AG08396 (cell line): ENCODE measurements around the gene PDE4D.

Experiments used
- DNase-seq: peaks from one replicate; pipeline ENCODE4 v3.0.0; 2012; ENCODE audit warnings: low spot score, mixed read lengths

PDE4D gene

GRCh38 chr5:59100875-59101274, 792.7 kb downstream of the PDE4D start:
- DNase-seq: no peak

GRCh38 chr5:59099995-59100345, 793.6 kb downstream of the PDE4D start:
- no peak for DNase-seq

- DNase-seq: peak; percentile 38
Observed at GRCh38 chr5:59099270-59099994, 794.1 kb downstream of the PDE4D start.

DNA sequence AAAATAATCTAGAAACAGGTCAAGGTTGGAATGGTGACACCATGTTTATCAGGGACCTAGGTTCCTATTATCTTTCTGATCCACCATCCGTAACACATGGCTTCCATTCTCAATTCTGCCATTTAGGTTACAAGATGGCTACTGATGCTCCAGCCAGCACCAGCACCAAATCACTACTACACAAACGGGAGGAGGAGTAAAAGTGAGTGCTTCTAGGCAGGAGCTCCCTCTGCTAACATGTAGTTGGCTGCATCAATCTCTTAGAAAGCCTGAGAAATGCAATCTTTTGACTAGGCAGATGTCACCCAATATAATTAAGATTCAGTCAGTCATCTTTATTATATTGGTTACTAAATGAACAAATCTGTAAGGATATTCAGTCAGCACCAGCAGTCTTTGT, 794.8 kb downstream of the PDE4D start:
- DNase-seq: no peak

GRCh38 chr5:59097712-59098111, 795.8 kb downstream of the PDE4D start:
- DNase-seq: no peak

DNA sequence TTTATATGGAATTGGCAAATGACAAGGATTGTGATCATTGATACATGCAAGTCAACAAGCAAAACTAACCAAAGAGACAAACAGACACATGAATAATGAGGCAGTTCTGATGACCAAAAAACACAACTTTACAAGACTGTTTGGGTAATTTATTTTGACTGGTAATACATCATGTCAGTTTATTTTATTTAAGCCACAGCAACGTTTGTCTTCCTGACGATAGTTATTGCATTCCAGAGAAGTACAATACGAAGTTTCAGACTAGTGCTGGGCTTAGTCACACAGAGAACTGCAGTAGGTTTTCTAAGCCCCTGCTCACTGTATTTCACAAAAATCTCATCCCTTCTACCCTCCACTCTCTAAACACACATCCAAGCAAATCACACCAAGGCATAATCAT, 796.4 kb downstream of the PDE4D start:
- no peak for DNase-seq

- no peak for DNase-seq
Observed at GRCh38 chr5:59095480-59095879, 798.0 kb downstream of the PDE4D start.

GRCh38 chr5:59094864-59095263, 798.7 kb downstream of the PDE4D start:
- DNase-seq: no peak

- no peak for DNase-seq
Observed at GRCh38 chr5:59093329-59093728, 800.2 kb downstream of the PDE4D start.

GRCh38 chr5:59092758-59093157, 800.8 kb downstream of the PDE4D start:
- DNase-seq: no peak

GRCh38 chr5:59091965-59092364, 801.6 kb downstream of the PDE4D start:
- DNase-seq: no peak

- DNase-seq: no peak
Observed at GRCh38 chr5:59090323-59090722, 803.2 kb downstream of the PDE4D start.

- DNase-seq: no peak
Observed at GRCh38 chr5:59089767-59090166, 803.8 kb downstream of the PDE4D start.

DNA sequence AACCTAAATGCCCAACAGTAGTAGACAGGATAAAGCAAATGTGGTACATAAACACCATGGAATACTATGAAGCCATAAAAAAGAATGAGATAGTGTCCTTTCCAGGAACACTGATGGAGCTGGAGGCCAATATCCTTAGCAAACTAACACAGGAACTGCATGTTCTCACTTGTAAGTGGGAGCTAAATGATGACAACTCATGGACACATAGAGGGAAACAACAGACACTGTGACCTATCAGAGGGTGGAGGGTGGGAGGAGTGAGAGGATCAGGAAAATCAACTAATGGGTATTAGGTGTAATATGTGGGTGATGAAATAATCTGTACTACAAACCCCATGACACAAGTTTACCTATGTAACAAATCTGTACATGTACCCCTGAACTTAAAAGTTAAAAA, 805.0 kb downstream of the PDE4D start:
- no peak for DNase-seq

- DNase-seq: no peak
Observed at GRCh38 chr5:59086024-59086423, 807.5 kb downstream of the PDE4D start.

DNA sequence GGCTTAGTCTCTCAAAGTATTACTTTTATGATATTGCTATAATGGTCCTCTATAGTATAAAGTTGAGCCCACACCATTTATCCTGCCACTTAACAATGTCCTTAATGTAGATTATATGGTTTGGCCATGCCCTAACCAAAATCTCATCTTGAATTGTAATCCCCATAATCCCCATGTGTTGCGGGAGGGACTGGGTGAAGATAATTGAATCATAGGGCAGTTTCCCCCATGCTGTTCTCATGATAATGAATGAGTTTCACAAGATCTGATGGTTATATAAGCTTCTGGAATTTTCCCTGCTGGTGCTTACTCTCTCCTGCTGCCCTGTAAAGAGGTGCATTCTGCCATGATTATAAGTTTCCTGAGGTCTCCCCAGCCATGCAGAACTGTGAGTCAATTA, 811.8 kb downstream of the PDE4D start:
- no peak for DNase-seq

DNA sequence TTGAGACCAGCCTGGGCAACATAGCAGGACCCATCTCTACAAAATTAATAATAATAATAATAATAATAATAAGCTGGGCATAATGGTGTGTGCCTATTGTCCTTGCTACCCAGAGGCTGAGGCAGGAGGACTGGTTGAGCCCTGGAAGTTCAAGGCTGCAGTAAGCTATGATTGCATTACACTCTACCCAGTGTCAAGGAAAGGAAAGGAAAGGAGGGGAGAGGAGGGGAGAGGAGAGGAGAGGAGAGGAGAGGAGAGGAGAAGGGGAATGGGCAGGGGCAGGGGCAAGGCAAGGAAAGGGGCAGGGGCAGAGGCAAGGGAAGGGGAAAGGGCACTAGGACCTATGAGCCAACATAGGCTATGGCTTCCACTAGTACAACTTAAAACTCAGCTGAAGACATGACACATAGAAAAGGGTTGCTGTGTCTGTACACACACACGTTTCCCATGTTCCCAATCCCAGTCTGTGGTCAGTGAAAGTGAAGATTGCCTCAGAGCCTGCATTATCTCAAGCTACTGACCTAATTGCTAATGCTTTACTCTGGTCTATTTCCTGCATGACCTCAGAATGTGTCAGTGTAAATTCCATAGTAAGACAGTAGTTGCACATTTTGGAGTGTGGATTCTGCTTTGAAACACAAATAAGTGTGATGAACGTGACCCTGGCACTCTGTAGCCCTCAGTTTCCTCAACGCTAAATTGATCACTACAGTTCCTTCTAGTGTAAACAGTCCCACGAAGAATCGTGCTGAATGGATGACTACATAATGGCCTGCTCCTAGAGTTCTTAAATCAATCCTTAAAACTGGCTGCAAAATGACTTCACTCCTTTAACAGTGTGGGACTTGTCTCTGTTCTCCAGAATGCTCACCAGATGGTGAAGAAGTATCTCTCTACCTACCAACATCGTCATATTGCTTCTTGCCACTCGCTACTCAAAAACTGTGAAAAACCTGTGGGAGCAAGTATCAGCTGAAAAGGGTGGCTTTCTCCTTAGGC, 813.6 kb downstream of the PDE4D start:
- DNase-seq: peak; percentile 44

GRCh38 chr5:59071755-59072549, 821.6 kb downstream of the PDE4D start:
- DNase-seq: no peak

GRCh38 chr5:59069438-59070079, 824.0 kb downstream of the PDE4D start:
- DNase-seq: peak; percentile 68

GRCh38 chr5:59067956-59068656, 825.4 kb downstream of the PDE4D start:
- DNase-seq: no peak
